ENCODE results near the gene GPD2.

- TF ChIP-seq POLR2AphosphoS5 (IDR thresholded peaks at IDR 0.05; ENCODE audit: low read depth, low read length), result no peak
- TF ChIP-seq SPI1 (IDR thresholded peaks at IDR 0.05; ENCODE audit: low read depth, low read length), result no peak
- no peak for TF ChIP-seq POLR2A (IDR thresholded peaks at IDR 0.05; ENCODE audit: low read depth, low read length)
- TF ChIP-seq POU2F2 (IDR thresholded peaks at IDR 0.05; ENCODE audit: low read depth, low read length), result no peak
Measured at GRCh38 chr2:156563994-156564753, 128.0 kb downstream of the GPD2 start.
